GM12878 (cell line): ENCODE results near the gene MRPL54. TPM values are rescaled to one million over a fixed set of nuclear protein-coding genes. Genes with fewer than 3 reads are reported as not detected.
A peak's percentile ranks its signal among the peaks of the same experiment; 100 is the strongest.

Experiments
- CHD2 ChIP-seq: IDR thresholded peaks from 2 replicates; pipeline ENCODE4 v1.6.1; 2011; ENCODE audit warnings: low read depth, low read length, improper control_type of control experiment, borderline replicate concordance
- DPF2 ChIP-seq: fragments of 450-650 bp; IDR thresholded peaks from 2 replicates; pipeline ENCODE4 v1.6.1; 2017; ENCODE audit warnings: mild to moderate bottlenecking
- E2F4 ChIP-seq: IDR thresholded peaks from 2 replicates; pipeline ENCODE4 v1.6.1; 2012; ENCODE audit warnings: low read depth, low read length, improper control_type of control experiment
- EZH2 ChIP-seq: IDR thresholded peaks from 2 replicates; pipeline ENCODE4 v1.6.1; 2012; ENCODE audit warnings: low read depth, mild to moderate bottlenecking, control low read depth, inconsistent platforms, low read length, borderline replicate concordance; ENCODE audit not compliant: control insufficient read depth
- FOS ChIP-seq: IDR thresholded peaks from 3 replicates; pipeline ENCODE4 v1.6.1; 2011; ENCODE audit warnings: borderline replicate concordance; ENCODE audit not compliant: insufficient read length; ENCODE audit errors: extremely low read depth
- FOXM1 ChIP-seq: IDR thresholded peaks from 2 replicates; pipeline ENCODE4 v1.6.1; 2012; ENCODE audit warnings: low read depth, mild to moderate bottlenecking, inconsistent platforms, low read length, moderate library complexity
- JUND ChIP-seq: IDR thresholded peaks from 2 replicates; pipeline ENCODE4 v1.6.1; 2012; ENCODE audit warnings: low read depth, mild to moderate bottlenecking, low read length, improper control_type of control experiment, moderate library complexity
- KAT2A ChIP-seq: conservative IDR thresholded peaks from 2 replicates; pipeline ENCODE4 v1.6.1; 2011; ENCODE audit warnings: low read depth, low read length; ENCODE audit not compliant: control insufficient read depth
- MTA2 ChIP-seq: fragments of 450-650 bp; IDR thresholded peaks from 2 replicates; pipeline ENCODE4 v1.6.1; 2016; ENCODE audit warnings: low read depth, mild to moderate bottlenecking, moderate library complexity
- NFXL1 ChIP-seq: fragments of 450-650 bp; IDR thresholded peaks from 2 replicates; pipeline ENCODE4 v1.6.1; 2017; ENCODE audit warnings: antibody characterized with exemption, mild to moderate bottlenecking, borderline replicate concordance
- NR2C1 ChIP-seq: fragments of 450-650 bp; IDR thresholded peaks from 2 replicates; pipeline ENCODE4 v1.6.1; 2017; ENCODE audit warnings: antibody characterized with exemption, mild to moderate bottlenecking, moderate library complexity
- SMAD5 ChIP-seq: IDR thresholded peaks from 2 replicates; pipeline ENCODE4 v1.6.1; 2016; ENCODE audit warnings: antibody characterized with exemption, low read depth
- SMC3 ChIP-seq: IDR thresholded peaks from 2 replicates; pipeline ENCODE4 v1.6.1; 2011; ENCODE audit warnings: low read length, improper control_type of control experiment, borderline replicate concordance
- SP1 ChIP-seq: IDR thresholded peaks from one replicate; pipeline ENCODE4 v1.6.1; 2011; ENCODE audit warnings: low read depth, low read length
- SREBF2 ChIP-seq: IDR thresholded peaks from 2 replicates; pipeline ENCODE4 v1.6.1; 2012; ENCODE audit warnings: mild to moderate bottlenecking, low read length
- SRF ChIP-seq, 2 experiments: IDR thresholded peaks; 2 replicates each; pipeline ENCODE4 v1.6.1; 2011; ENCODE audit warnings: low read depth in 2 of 2, low read length in 2 of 2, mild to moderate bottlenecking in 1 of 2, moderate library complexity in 1 of 2
- SUZ12 ChIP-seq: fragments of 200-600 bp; sonication (generic); IDR thresholded peaks from one replicate; pipeline ENCODE4 v1.6.1; 2018; ENCODE audit warnings: antibody characterized with exemption, mild to moderate bottlenecking; ENCODE audit not compliant: unreplicated experiment
- TCF12 ChIP-seq: IDR thresholded peaks from 2 replicates; pipeline ENCODE4 v1.6.1; 2011; ENCODE audit warnings: low read depth, mild to moderate bottlenecking, low read length
- TCF3 ChIP-seq: IDR thresholded peaks from 2 replicates; pipeline ENCODE4 v1.6.1; 2012; ENCODE audit warnings: low read depth, mild to moderate bottlenecking, low read length, borderline replicate concordance; ENCODE audit not compliant: insufficient read depth
- USF1 ChIP-seq: IDR thresholded peaks from 2 replicates; pipeline ENCODE4 v1.6.1; 2011; ENCODE audit warnings: borderline replicate concordance, low read depth, mild to moderate bottlenecking, moderate library complexity, mixed read lengths, low read length; ENCODE audit not compliant: insufficient read depth; ENCODE audit errors: extremely low read length
- YY1 ChIP-seq: IDR thresholded peaks from 2 replicates; pipeline ENCODE4 v1.6.1; 2011; ENCODE audit warnings: low read depth, mild to moderate bottlenecking, low read length
- ZBED1 ChIP-seq: IDR thresholded peaks from 2 replicates; pipeline ENCODE4 v1.6.1; 2016; ENCODE audit warnings: borderline replicate concordance
- polyA plus RNA-seq, 11 experiments: library from polyadenylated mRNA; depleted of rRNA in 4 of 11; unstranded in 6 of 11; stranded (reverse) in 5 of 11; fragments of >200 nt; fragmentation: Nextera tagmentation in 4 of 11; fragmentation: Illumina TruSeq in 1 of 11; extraction: Ambion mirVana in 4 of 11; extraction: Trizol in 1 of 11; gene quantifications; 1 replicate in 1 of 11; 2 replicates in 10 of 11; pipeline versions ENCODE4 v1.2.1 to v1.2.3, GENCODE V29; 2011 to 2016; ENCODE audit warnings: inconsistent platforms in 2 of 11, missing spikeins in 2 of 11, low read depth in 1 of 11
- total RNA-seq, 4 experiments: library from RNA; depleted of rRNA in 3 of 4; stranded (reverse); fragments of >200 nt in 3 of 4; fragmentation: Illumina TruSeq in 1 of 4; extraction: Trizol in 1 of 4; gene quantifications; 2 replicates each; pipeline versions ENCODE4 v1.2.1 to v1.2.3, GENCODE V29; 2013 to 2021
- TF ChIP-seq, protein P1 (sequence below): fragments of 450-650 bp; IDR thresholded peaks from 2 replicates; pipeline ENCODE4 v1.6.1; 2017; ENCODE audit warnings: mild to moderate bottlenecking
- TF ChIP-seq, protein P2 (sequence below): IDR thresholded peaks from 2 replicates; pipeline ENCODE4 v1.6.1; 2012; ENCODE audit warnings: low read depth, low read length, improper control_type of control experiment

The MRPL54 gene
- total and polyA plus RNA-seq, 10 of the 15 experiments (the other 5 are each of a cell fraction or from before 2014, with no cell fraction given), result 3.1 to 98.7 (median 75.2) TPM

- TF ChIP-seq TCF12 (0 out of 2 replicates have a peak, but pooled peaks have one; percentile 12), CHD2 (no peak), JUND (no peak), FOS (no peak), MTA2 (0 out of 2 replicates have a peak, but pooled peaks have one; percentile 8), NR2C1 (no peak; the same call in 1 of the 2 replicates), YY1 (peak; percentile 63), NFXL1 (no peak), USF1 (no peak), SUZ12 (no peak), KAT2A (no peak), DPF2 (peak; percentile 77), SREBF2 (peak; percentile 21; the same call in 1 of the 2 replicates), SRF (IDR thresholded peaks at IDR 0.05; ENCODE audit: low read depth in 2 of 2, low read length in 2 of 2) (0 out of 4 replicates have a peak, but pooled peaks of 1 of the 2 experiments have one; percentile 21), ZBED1 (no peak), SMC3 (no peak), E2F4 (peak; percentile 21; the same call in 1 of the 2 replicates), SMAD5 (no peak), SP1 (no peak), EZH2 (no peak), TCF3 (no peak), FOXM1 (no peak)
- TF ChIP-seq, protein P1, sequence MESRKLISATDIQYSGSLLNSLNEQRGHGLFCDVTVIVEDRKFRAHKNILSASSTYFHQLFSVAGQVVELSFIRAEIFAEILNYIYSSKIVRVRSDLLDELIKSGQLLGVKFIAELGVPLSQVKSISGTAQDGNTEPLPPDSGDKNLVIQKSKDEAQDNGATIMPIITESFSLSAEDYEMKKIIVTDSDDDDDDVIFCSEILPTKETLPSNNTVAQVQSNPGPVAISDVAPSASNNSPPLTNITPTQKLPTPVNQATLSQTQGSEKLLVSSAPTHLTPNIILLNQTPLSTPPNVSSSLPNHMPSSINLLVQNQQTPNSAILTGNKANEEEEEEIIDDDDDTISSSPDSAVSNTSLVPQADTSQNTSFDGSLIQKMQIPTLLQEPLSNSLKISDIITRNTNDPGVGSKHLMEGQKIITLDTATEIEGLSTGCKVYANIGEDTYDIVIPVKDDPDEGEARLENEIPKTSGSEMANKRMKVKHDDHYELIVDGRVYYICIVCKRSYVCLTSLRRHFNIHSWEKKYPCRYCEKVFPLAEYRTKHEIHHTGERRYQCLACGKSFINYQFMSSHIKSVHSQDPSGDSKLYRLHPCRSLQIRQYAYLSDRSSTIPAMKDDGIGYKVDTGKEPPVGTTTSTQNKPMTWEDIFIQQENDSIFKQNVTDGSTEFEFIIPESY, result no peak
- TF ChIP-seq, protein P2, sequence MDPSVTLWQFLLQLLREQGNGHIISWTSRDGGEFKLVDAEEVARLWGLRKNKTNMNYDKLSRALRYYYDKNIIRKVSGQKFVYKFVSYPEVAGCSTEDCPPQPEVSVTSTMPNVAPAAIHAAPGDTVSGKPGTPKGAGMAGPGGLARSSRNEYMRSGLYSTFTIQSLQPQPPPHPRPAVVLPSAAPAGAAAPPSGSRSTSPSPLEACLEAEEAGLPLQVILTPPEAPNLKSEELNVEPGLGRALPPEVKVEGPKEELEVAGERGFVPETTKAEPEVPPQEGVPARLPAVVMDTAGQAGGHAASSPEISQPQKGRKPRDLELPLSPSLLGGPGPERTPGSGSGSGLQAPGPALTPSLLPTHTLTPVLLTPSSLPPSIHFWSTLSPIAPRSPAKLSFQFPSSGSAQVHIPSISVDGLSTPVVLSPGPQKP, result no peak; the same call in 1 of the 2 replicates
Measured at GRCh38 chr19:3761382-3762129, 926 bp upstream of the MRPL54 start, which contains the start of gene APBA3 (continued).
